GM12864 (cell line): ENCODE data around the gene HECTD4.

Experiments used
- DNase-seq: peaks from one replicate; pipeline ENCODE4 v3.0.0-alpha.2; 2011; ENCODE audit warnings: low read depth
- H3K4me3 ChIP-seq: 2 replicates; pipeline ENCODE4 v1.5.1; 2011; ENCODE audit warnings: mild to moderate bottlenecking, low read depth, low read length, control low read depth
- TF ChIP-seq, protein P1 (sequence below): IDR thresholded peaks from 2 replicates; pipeline ENCODE4 v1.5.1; 2011; ENCODE audit warnings: low read depth, mild to moderate bottlenecking, moderate library complexity, low read length, control low read depth, inconsistent platforms; ENCODE audit errors: missing control alignments

HECTD4 gene

DNA sequence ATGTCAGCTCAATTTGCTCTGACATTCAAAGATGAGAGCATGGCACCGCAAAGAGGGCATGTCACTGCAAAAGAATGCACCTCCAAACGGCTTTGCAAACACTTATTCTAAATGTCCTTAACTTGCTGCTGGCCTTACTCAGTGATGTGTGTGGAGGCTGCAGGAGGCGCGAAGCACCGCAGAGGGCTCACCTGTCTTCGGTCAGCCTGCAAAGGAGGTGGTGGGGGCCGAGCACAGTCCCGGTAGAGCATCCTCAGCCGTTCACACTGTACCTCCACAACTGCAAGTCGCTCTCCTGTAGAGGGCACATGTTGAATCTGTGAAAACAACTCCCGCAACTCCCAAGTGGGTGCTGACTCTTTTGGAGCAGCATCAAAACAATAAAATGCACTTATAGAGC lies 163.0 kb downstream of the HECTD4 start:
- no peak overlapping the region for H3K4me3 ChIP-seq
- TF ChIP-seq, protein P1, sequence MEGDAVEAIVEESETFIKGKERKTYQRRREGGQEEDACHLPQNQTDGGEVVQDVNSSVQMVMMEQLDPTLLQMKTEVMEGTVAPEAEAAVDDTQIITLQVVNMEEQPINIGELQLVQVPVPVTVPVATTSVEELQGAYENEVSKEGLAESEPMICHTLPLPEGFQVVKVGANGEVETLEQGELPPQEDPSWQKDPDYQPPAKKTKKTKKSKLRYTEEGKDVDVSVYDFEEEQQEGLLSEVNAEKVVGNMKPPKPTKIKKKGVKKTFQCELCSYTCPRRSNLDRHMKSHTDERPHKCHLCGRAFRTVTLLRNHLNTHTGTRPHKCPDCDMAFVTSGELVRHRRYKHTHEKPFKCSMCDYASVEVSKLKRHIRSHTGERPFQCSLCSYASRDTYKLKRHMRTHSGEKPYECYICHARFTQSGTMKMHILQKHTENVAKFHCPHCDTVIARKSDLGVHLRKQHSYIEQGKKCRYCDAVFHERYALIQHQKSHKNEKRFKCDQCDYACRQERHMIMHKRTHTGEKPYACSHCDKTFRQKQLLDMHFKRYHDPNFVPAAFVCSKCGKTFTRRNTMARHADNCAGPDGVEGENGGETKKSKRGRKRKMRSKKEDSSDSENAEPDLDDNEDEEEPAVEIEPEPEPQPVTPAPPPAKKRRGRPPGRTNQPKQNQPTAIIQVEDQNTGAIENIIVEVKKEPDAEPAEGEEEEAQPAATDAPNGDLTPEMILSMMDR, result no peak
- DNase-seq, result no peak

DNA sequence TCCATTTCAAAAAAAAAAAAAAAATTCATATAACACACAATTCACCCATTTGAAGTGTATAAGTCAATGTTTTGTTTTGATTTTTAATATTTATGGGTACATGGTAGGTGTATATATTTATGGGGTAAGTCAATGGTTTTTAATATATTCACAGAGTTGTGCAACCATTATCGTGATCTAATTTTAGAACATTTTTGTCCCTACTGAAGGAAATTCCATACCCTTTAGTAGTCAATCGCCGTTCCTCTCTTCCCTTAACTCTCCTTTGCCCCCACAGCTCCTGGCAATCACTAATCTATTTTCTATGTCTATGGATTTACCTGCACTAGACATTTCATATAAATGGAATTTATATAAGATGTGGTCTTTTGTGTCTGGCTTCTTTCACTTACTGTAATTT lies 164.1 kb downstream of the HECTD4 start:
- H3K4me3 ChIP-seq, result no peak overlapping the region
- DNase-seq, result no peak
- TF ChIP-seq, protein P1, result no peak

DNA sequence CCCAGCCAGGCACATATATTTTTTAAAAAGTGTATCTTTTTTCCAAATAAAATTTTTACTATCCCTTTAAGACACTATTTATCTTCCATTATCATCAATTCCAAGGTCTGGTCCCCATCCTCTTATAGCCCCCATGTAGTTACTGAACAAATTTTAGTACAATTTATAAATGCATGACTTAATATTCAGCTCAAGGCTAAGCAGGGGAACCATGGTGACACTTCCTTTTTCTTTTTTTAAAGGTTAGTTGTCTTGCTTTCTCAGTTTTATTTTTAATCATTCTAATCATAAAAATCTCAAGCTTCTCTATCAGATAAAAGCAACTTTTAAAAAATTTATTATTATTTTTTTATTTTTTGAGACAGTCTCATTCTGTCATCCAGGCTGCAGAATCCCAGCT lies 164.6 kb downstream of the HECTD4 start:
- no peak for DNase-seq
- no peak overlapping the region for H3K4me3 ChIP-seq
- TF ChIP-seq, protein P1, result no peak

DNA sequence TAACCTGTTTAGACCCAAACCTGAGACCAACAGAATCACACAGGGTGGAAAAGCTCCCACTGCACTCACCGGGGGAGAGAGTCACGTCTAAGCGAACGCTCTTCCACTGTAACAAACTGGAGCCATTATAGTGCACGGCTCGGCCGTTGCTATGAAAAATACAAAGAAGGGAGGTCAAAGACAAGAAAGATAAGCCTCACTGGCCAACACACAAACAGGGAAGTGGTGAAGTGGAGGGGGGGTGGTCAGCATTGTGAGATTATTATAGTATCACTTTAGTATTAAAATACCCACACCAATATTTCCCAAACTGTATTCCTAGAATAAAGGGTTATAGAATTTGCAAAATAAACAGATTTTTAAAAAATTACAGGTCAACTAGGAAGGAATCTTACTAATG lies 166.0 kb downstream of the HECTD4 start:
- DNase-seq, result no peak
- H3K4me3 ChIP-seq, result no peak overlapping the region
- TF ChIP-seq, protein P1, result no peak

DNA sequence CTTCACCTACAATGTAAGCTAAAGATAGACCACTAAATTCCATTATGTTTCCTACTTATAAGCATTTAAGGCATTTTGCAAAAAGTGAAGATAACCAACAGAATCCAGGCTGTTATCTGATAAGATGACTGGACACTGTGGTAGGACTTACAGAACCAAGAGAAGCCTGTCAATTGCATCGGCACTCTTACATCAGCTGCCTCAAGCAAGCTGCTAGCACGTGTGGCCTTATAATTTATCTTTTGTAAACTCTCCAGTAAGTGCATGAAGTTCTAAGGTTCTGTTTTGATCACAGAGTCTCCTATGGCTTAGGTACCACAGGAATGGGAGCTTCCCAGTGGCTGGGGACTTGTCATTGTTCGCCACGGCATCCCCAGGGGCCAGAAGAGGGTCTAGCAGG lies 168.2 kb downstream of the HECTD4 start:
- no peak overlapping the region for H3K4me3 ChIP-seq
- DNase-seq, result no peak
- TF ChIP-seq, protein P1, result no peak

DNA sequence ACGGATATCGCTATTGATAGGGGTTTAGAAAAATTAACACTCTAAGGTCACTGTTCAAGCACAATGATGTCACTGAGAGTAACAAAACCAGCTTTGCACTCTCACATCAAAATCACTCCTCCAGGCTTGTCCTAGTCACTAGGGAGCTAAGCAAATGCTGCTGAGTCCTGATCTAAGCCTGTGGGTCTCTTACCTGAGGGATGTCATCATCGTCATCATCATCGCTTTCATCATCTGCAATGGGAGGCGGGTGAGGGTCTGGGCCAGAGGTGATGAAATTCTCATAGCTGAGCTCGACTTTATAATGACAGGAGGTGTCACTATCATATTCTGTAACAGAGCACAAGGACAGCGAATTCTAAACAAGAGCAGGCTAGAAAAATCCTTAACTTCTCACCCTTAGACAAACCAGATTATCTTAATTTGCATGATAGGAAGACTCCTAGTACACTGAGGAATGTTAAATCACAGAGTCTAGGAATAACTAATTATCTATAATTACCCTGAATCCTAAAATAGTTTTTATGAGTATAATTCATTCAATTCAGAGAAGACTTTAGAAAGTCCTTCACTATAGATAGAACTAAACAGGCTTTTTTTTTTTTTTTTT lies 173.8 kb downstream of the HECTD4 start:
- no peak for DNase-seq
- TF ChIP-seq, protein P1, result no peak
- no peak overlapping the region for H3K4me3 ChIP-seq

DNA sequence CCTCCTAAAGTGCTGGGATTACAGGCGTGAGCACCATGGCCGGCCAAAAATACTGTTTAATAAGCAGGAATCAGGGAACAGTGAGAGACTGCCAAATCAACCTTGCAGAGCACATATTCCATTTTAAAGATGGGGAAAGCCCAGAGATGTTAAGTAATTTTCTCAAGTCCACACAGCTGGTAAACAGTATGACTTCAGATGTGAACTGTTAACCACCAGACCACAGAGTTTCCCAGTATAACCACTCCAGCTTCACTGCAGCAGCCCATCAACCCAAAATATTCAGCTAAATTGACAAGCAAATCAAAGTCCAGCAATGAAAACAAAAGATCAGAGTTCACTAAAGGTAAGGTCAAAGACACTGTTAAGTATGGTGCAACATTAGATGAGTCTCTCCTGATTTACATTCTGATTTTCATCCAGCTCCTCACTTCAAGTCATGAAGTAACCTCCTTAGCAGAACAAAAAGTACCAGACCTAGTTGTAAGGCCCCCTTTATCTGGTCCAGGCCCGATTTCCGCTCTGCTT lies 174.8 kb downstream of the HECTD4 start:
- TF ChIP-seq, protein P1, result no peak
- no peak overlapping the region for H3K4me3 ChIP-seq
- no peak for DNase-seq
